Activated CD8-positive, alpha-beta T cell treated with anti-CD3 and anti-CD28 coated beads, Interleukin-2, amount 10 ng/mL, durations not matched to agents 7 days and 5 days (primary cell): ENCODE data around the gene NBEAL1. TPM values are rescaled to one million over a fixed set of nuclear protein-coding genes. Genes with fewer than 3 reads are reported as not detected.
"Not testable (repeated sequence)": the region's sequence is repeated elsewhere in the genome, so short reads cannot be mapped to it uniquely, and the experiment has no call there.

ENCODE experiments used
- ATAC-seq: fragments of 150-1000 bp; cut with Tn5 transposase; one replicate; pipeline ENCODE4 v1.10.0; 2021; ENCODE audit warnings: moderate library complexity
- CTCF ChIA-PET: fragments of 350-600 bp; sonication (Branson Sonifier 250); formaldehyde crosslinking; loops from one replicate; lab custom pipeline; 2021; ENCODE audit warnings: antibody characterized with exemption; lab: Charles Lee
- POLR2A ChIA-PET: fragments of 350-600 bp; sonication (Branson Sonifier 250); formaldehyde crosslinking; loops from one replicate; lab custom pipeline; 2021; ENCODE audit warnings: antibody characterized with exemption; lab: Charles Lee
- DNase-seq: peaks from one replicate; pipeline ENCODE4 v3.0.0-alpha.2; 2020
- H3K27ac Mint-ChIP-seq: one replicate; pipeline ENCODE4 v1.8.0; 2021; ENCODE audit warnings: mild to moderate bottlenecking, mixed read lengths
- H3K27me3 Mint-ChIP-seq: one replicate; pipeline ENCODE4 v1.8.0; 2021; ENCODE audit warnings: low read depth, mixed read lengths
- H3K36me3 Mint-ChIP-seq: one replicate; pipeline ENCODE4 v1.8.0; 2021; ENCODE audit warnings: low read depth, mixed read lengths
- H3K4me1 Mint-ChIP-seq: one replicate; pipeline ENCODE4 v1.8.0; 2021; ENCODE audit warnings: low read depth, mixed read lengths
- H3K4me3 Mint-ChIP-seq: one replicate; pipeline ENCODE4 v1.8.0; 2021; ENCODE audit warnings: mild to moderate bottlenecking, mixed read lengths
- H3K9me3 Mint-ChIP-seq: one replicate; pipeline ENCODE4 v1.8.0; 2022; ENCODE audit warnings: mixed read lengths; ENCODE audit not compliant: insufficient read depth
- total RNA-seq, 2 experiments: library from RNA; stranded (reverse); gene quantifications; one replicate each; pipeline ENCODE4 v1.2.3, GENCODE V29; 2021

NBEAL1 gene
- total RNA-seq, 2 experiments from 2014 or later: 14.8 to 15.7 TPM

DNA sequence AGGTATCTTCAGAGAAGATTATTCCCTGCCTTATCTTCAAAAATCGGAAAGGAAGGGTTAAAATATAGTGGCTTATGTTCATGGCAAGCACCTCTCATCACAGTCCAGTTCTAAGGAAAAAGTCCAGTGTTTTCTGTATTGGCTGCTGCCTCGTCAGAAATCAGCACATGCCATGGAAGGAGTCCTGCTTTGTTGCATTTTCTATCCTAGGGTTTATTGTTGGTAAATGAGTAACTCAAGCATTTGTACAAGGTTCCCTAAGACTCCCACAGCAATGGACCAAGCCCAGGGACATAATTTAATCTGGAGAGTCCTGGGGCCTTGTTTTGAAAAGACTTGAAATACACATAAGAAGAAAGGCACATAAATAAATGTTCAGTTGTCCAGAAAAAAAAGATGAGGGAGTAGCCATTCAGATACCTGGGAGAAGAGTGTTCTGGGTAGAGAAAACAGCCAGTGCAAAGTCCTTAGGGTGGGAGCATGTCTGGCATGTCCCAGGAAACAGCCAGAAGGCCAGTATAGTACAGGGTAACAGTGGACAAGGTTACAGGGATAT lies 26.4 kb downstream of the NBEAL1 start:
- DNase-seq (no peak), ATAC-seq (no peak)
- ChIA-PET CTCF (interaction anchor here (1.1 kb wide), 2 partner anchors 10 to 12 kb away, joined by 3 read pairs; no protein-coding TSS in a partner anchor), POLR2A (no interaction called here)
- H3K9me3 Mint-ChIP-seq: no peaks in the 10 kb centered on the region
- H3K36me3 Mint-ChIP-seq: peaks cover 6% of the 10 kb centered on the region
- no peak overlapping the region for H3K4me3 Mint-ChIP-seq
- H3K27me3 Mint-ChIP-seq: no peaks in the 10 kb centered on the region
- no peaks in the 10 kb centered on the region for H3K4me1 Mint-ChIP-seq
- H3K27ac Mint-ChIP-seq: no peak overlapping the region

DNA sequence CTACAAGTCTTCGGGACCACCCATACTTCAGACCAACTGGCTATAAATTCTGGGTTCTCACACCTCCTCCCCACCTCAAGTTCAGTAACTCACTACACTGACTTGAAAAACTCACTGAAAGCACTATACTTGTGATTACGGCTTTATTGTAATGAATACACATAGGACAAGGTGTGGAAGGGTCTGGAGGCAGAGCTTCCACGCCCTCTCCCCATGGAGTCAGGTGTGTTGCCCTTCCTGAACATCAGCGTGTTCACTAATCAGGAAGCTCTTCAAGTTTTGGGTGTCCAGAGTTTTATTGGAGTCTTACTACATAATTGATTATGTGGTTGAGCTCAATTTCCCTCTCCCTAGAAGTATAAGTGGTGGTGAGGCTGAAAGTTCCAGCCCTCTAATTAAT lies 27.5 kb downstream of the NBEAL1 start:
- CTCF ChIA-PET: interaction anchor here (1.1 kb wide), 2 partner anchors 11 to 13 kb away, joined by 3 read pairs; no protein-coding TSS in a partner anchor
- Mint-ChIP-seq H3K27ac (no peak overlapping the region), H3K27me3 (no peaks in the 10 kb centered on the region), H3K36me3 (peaks cover 8% of the 10 kb centered on the region), H3K4me3 (no peak overlapping the region), H3K9me3 (no peaks in the 10 kb centered on the region), H3K4me1 (no peaks in the 10 kb centered on the region)
- POLR2A ChIA-PET: no interaction called here
- ATAC-seq: no peak
- no peak for DNase-seq

DNA sequence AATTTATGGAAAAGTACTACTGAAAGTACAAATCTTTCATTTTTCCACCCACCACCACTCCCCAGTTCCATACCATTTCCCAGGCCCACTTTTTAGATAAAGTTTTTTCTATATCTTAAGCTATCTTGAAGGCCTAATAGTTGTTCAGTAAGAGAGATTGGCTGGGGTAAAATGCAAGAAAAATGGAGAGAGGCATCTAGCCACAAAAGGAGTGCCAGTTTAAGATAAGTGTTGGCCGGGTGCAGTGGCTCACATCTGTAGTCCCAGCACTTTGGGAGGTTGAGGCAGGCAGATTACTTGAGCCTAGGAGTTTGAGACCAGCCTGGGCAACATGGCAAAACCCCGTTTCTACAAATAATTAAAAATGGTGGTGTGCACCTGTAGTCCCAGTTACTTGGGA lies 28.6 kb downstream of the NBEAL1 start:
- H3K27ac Mint-ChIP-seq: no peak overlapping the region
- no peaks in the 10 kb centered on the region for H3K27me3 Mint-ChIP-seq
- peaks cover 10% of the 10 kb centered on the region for H3K36me3 Mint-ChIP-seq
- H3K4me1 Mint-ChIP-seq: no peaks in the 10 kb centered on the region
- no peak for ATAC-seq
- H3K4me3 Mint-ChIP-seq: no peak overlapping the region
- CTCF ChIA-PET: no interaction called here
- no peak for DNase-seq
- POLR2A ChIA-PET: interaction anchor here (0.7 kb wide), 1 partner anchor 750 kb away, joined by 3 read pairs; no protein-coding TSS in a partner anchor
- H3K9me3 Mint-ChIP-seq: no peaks in the 10 kb centered on the region

DNA sequence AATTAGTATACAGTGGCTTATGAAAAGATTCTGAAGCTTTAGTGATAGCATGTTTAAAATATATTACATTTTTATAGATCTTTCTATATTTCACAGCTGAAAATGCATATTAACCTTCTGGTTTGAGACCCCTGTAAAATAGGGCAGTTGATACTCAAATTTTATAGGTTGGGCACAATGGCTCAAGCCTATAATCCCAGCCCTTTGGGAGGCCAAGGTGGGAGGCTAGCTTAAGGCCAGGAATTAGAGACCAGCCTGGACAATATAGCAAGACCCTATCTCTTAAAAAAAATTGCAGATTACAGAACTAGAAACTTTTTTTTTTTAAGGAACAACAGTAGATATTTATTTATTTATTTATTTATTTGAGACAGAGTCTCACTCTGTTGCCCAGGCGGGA lies 31.2 kb downstream of the NBEAL1 start:
- DNase-seq (no peak), ATAC-seq (no peak)
- Mint-ChIP-seq H3K4me1 (no peaks in the 10 kb centered on the region), H3K9me3 (no peaks in the 10 kb centered on the region), H3K27ac (no peak overlapping the region), H3K4me3 (no peak overlapping the region), H3K27me3 (no peaks in the 10 kb centered on the region), H3K36me3 (peaks cover 8% of the 10 kb centered on the region)
- ChIA-PET POLR2A (no interaction called here), CTCF (interaction anchor here (1.4 kb wide), 1 partner anchor 457 kb away, joined by 3 read pairs; no protein-coding TSS in a partner anchor)

DNA sequence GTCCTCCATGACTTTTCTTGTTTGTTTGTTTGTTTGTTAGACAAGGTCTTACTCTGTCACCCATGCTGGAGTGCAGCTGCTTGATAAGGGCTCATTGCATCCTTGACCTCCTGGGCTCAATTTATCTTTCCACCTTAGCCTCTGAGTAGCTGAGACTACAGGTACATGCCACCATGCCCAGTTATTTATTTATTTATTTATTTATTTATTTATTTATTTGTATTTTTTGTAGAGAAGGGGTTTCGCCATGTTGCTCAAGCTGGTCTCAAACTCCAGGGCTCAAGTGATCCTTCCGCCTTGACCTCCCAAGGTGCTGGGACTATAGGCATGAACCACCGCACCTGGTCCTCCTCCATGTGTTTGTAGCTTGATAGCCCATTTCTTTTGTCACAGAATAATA lies 37.9 kb downstream of the NBEAL1 start:
- H3K4me1 Mint-ChIP-seq: no peaks in the 10 kb centered on the region
- POLR2A ChIA-PET: no interaction called here

DNA sequence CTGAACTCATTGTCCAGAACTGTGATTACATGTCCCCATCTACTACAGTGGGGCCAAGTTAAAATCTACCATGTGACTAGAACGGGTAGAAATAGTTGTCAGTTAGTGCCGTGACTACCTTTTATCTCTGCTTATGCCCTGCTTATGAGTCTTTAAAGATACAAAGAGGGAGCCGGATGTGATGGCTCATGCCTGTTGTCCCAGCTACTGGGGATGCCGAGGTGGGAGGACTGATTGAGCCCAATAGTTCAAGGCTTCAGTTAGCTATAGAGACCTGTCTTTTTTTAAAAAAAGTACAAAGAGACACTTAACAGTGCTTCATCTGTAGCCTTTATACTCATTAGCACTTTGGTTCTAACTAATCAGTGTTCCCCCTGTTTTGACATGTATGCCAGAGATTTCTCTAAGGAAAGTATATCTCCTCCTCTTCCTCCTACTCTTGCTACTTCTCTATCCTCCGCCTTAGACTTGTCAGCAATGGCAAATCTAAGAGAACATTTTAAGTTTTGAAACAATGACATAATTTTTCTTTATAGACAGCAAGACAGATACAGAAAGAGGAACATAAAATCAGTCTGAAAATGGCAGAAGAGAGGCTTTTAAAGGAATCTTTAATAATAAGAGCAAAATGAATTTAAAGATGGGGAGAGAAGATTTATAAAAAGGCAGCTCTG lies 45.0 kb downstream of the NBEAL1 start:
- ChIA-PET CTCF (no interaction called here), POLR2A (no interaction called here)
- ATAC-seq (no peak), DNase-seq (no peak)
- no peak overlapping the region for H3K27ac Mint-ChIP-seq
- no peaks in the 10 kb centered on the region for H3K27me3 Mint-ChIP-seq
- no peaks in the 10 kb centered on the region for H3K9me3 Mint-ChIP-seq
- H3K36me3 Mint-ChIP-seq: peaks cover 3% of the 10 kb centered on the region
- no peaks in the 10 kb centered on the region for H3K4me1 Mint-ChIP-seq
- H3K4me3 Mint-ChIP-seq: no peak overlapping the region

More for the DNA sequence above, 37.9 kb downstream of the NBEAL1 start:
- H3K9me3 Mint-ChIP-seq: no peaks in the 10 kb centered on the region
- H3K36me3 Mint-ChIP-seq: peaks cover 8% of the 10 kb centered on the region
- H3K27ac Mint-ChIP-seq: no peak overlapping the region
- H3K27me3 Mint-ChIP-seq: no peaks in the 10 kb centered on the region
- CTCF ChIA-PET: no interaction called here
- H3K4me3 Mint-ChIP-seq: no peak overlapping the region
- no peak for ATAC-seq
- DNase-seq: no peak

DNA sequence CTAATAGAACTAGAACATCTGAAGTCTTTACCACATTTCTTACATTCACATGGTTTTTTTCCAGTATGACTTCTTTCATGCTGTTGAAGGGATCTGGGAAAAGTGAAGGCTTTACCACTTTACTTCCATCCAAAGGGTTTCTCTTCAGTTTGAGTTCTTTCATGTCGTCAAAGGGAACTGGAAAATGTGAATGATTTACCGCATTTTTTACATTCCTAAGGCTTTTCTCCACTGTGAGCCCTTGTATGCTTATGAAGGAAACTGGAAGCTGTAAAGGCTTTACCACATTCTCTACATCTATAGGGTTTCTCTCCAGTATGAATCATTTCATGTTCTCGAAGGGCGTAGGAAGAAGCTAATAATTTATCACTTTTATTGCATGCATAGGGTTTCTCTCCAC lies 46.7 kb downstream of the NBEAL1 start:
- no peak overlapping the region for H3K4me3 Mint-ChIP-seq
- CTCF ChIA-PET: no interaction called here
- ATAC-seq (no peak), DNase-seq (no peak)
- POLR2A ChIA-PET: no interaction called here
- no peaks in the 10 kb centered on the region for H3K27me3 Mint-ChIP-seq
- peaks cover 2% of the 10 kb centered on the region for H3K36me3 Mint-ChIP-seq
- H3K9me3 Mint-ChIP-seq: no peaks in the 10 kb centered on the region
- no peak overlapping the region for H3K27ac Mint-ChIP-seq
- no peaks in the 10 kb centered on the region for H3K4me1 Mint-ChIP-seq

DNA sequence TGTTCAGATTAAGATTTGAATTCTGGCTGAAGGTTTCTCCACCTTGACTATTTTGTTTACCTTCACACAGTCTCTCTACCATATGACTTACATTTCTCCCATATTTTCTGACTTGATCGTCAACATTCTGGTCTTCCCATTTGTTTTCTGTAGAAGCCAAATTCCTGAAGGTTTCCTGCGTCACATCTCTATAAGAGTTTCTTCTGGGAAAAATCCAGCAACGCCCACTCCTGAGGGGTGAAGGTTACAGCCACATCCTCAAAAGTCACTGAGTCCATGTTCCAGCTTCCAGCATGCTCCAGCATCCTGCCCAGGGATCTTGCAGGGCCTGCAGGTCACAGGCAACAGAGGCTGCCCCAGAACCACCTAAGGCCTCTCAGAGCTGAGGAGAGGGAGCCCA lies 47.5 kb downstream of the NBEAL1 start:
- Mint-ChIP-seq H3K4me3 (no peak overlapping the region), H3K36me3 (peaks cover 2% of the 10 kb centered on the region), H3K9me3 (no peaks in the 10 kb centered on the region), H3K27ac (no peak overlapping the region), H3K4me1 (no peaks in the 10 kb centered on the region), H3K27me3 (no peaks in the 10 kb centered on the region)
- DNase-seq (no peak), ATAC-seq (no peak)
- POLR2A ChIA-PET: no interaction called here
- CTCF ChIA-PET: no interaction called here

DNA sequence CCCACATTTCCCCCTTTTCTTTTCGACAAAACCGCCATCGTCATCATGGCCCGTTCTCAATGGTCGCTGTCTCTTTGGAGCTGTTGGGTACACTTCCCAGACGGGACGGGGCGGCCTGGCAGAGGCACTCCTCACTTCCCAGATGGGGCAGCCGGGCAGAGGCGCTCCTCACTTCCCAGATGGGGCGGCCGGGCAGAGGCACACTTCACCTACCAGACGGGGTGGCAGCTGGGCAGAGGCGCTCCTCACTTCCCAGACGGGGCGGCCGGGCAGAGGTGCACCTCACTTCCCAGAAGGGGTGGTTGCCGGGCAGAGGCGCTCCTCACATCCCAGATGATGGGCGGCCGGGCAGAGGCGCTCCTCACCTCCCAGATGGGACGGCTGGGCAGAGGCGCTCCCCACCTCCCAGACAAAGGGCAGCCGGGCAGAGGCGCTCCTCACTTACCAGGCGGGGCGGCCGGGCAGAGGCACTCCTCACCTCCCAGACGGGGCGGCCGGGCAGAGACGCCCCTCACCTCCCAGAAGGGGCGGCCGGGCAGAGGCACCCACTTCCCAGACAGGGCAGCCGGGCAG lies 51.9 kb downstream of the NBEAL1 start:
- CTCF ChIA-PET, POLR2A ChIA-PET, ATAC-seq: not testable (repeated sequence)

DNA sequence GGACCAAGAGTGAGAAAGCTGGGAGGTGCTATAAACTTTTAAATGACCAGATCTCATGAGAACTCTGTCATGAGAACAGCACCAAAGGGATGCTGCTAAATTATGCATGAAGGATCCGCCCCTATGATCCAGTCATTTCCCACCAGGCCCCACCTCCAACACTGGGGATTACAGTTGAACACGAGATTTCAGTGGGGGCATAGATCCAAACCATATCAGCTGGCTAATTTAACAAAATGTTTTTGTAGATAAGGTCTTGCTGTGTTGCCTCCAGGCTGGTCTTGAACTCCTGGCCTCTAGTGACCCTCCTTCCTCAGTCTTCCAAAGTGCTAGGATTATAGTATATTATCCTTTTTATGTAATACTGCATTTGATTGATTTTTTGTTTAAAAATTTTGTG lies 56.0 kb downstream of the NBEAL1 start:
- Mint-ChIP-seq H3K27me3 (no peaks in the 10 kb centered on the region), H3K4me3 (no peak overlapping the region), H3K36me3 (peaks cover 10% of the 10 kb centered on the region), H3K4me1 (no peaks in the 10 kb centered on the region), H3K9me3 (no peaks in the 10 kb centered on the region), H3K27ac (no peak overlapping the region)
- CTCF ChIA-PET: no interaction called here
- no peak for ATAC-seq
- POLR2A ChIA-PET: no interaction called here
- DNase-seq: no peak

More for the DNA sequence above, 51.9 kb downstream of the NBEAL1 start:
- not testable (repeated sequence) for H3K27me3 Mint-ChIP-seq, H3K9me3 Mint-ChIP-seq, H3K36me3 Mint-ChIP-seq, DNase-seq, H3K4me3 Mint-ChIP-seq, H3K4me1 Mint-ChIP-seq, H3K27ac Mint-ChIP-seq

DNA sequence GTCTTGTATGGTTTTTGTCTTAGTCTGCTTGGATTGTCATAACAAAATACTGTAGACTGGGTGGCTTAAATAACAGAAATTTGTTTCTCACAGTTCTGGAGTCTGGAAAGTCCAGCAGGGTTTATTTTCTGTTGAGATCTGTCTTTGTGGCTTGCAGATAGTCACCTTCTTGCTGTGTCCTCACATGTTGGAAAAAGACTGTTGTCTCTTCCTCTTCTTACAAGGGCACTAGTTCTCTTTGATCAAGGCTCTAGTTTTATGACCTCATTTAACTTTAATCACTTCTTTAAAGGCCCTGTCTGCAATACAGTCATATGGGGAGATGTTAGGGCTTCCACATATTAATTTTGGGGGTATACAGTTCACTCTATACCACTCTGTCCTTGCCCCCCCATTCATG lies 56.5 kb downstream of the NBEAL1 start:
- ChIA-PET CTCF (no interaction called here), POLR2A (no interaction called here)
- no peaks in the 10 kb centered on the region for H3K4me1 Mint-ChIP-seq

DNA sequence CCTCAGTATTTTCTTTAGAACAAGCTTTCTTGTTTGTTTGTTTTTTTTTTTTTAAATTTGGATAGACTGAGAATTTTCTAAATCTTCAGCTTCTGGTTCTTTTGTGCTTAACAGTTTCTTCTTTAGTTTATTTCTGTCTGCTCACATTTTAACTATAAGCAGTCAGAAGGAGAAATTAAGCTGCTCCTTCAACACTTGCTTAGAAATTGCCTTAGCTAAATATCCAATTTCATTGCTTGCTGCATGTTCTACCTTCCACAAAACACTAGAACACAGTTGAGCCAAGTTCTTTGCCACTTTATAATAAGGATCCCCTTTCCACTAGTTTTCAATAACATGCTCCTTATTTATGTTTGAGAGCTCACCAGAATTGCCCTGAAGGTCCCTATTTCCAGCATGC lies 57.7 kb downstream of the NBEAL1 start:
- Mint-ChIP-seq H3K36me3 (peaks cover 10% of the 10 kb centered on the region), H3K9me3 (no peaks in the 10 kb centered on the region), H3K27me3 (no peaks in the 10 kb centered on the region), H3K27ac (no peak overlapping the region), H3K4me1 (no peaks in the 10 kb centered on the region), H3K4me3 (no peak overlapping the region)
- no peak for ATAC-seq
- POLR2A ChIA-PET: interaction anchor here (0.5 kb wide), 1 partner anchor 416 kb away, joined by 3 read pairs; no protein-coding TSS in a partner anchor
- no peak for DNase-seq
- CTCF ChIA-PET: interaction anchor here (1.1 kb wide), 1 partner anchor 20 kb away, joined by 3 read pairs; no protein-coding TSS in a partner anchor

More for the DNA sequence above, 56.5 kb downstream of the NBEAL1 start:
- ATAC-seq (no peak), DNase-seq (no peak)
- Mint-ChIP-seq H3K4me3 (no peak overlapping the region), H3K27me3 (no peaks in the 10 kb centered on the region), H3K9me3 (no peaks in the 10 kb centered on the region), H3K36me3 (peaks cover 10% of the 10 kb centered on the region), H3K27ac (no peak overlapping the region)
